A549 (cell line): ENCODE results near the gene SMARCA4. TPM values are rescaled to one million over a fixed set of nuclear protein-coding genes. Genes with fewer than 3 reads are reported as not detected.
A peak's percentile ranks its signal among the peaks of the same experiment; 100 is the strongest.

Experiments used
- ATAC-seq, 2 experiments: fragments of 200-7000 bp in 1 of 2; fragments of >200 bp in 1 of 2; cut with Nextera tagmentation in 1 of 2; cut with Tn5 transposase in 1 of 2; 3 replicates each; pipeline versions ENCODE4 v1.8.0 to v1.9.1; 2018 to 2020; ENCODE audit warnings: mild to moderate bottlenecking in 1 of 2, moderate library complexity in 1 of 2
- CTCF ChIA-PET: fragments of 300-600 bp; sonication (Branson Sonifier 250); formaldehyde crosslinking; extraction: SDS; loops from one replicate; lab custom pipeline; 2021; ENCODE audit warnings: antibody characterized with exemption, inconsistent platforms; lab: Yijun Ruan, JAX
- POLR2A ChIA-PET: fragments of 350-600 bp; formaldehyde crosslinking; extraction: SDS; loops from one replicate; lab custom pipeline; 2021; ENCODE audit warnings: antibody characterized with exemption, inconsistent platforms; lab: Yijun Ruan, JAX
- DNase-seq, 2 experiments: peaks; one replicate each; pipeline versions ENCODE4 v3.0.0 to v3.0.0-alpha.2; 2011 to 2016; ENCODE audit warnings: low read depth in 1 of 2, low spot score in 1 of 2
- FAIRE-seq: peaks from 2 replicates; lab custom pipeline; 2011; peaks lifted over from hg19 to GRCh38; lab: Jason Lieb, UNC
- H3K27ac ChIP-seq, 2 experiments: fragments of >200 bp; sonication (Bioruptor Twin); formaldehyde crosslinking; 3 replicates each; pipeline ENCODE4 v1.5.1; 2016 to 2017
- H3K4me1 ChIP-seq: fragments of >200 bp; sonication (Bioruptor Twin); formaldehyde crosslinking; 3 replicates; pipeline ENCODE4 v1.6.1; 2016
- H3K4me2 ChIP-seq: fragments of >200 bp; sonication (Bioruptor Twin); formaldehyde crosslinking; 3 replicates; pipeline ENCODE4 v1.6.1; 2016
- H3K4me3 ChIP-seq: fragments of >200 bp; sonication (Bioruptor Twin); formaldehyde crosslinking; 3 replicates; pipeline ENCODE4 v1.5.1; 2016
- H3K9me3 ChIP-seq: fragments of >200 bp; sonication (Bioruptor Twin); formaldehyde crosslinking; 3 replicates; pipeline ENCODE4 v1.6.1; 2016
- BHLHE40 ChIP-seq: IDR thresholded peaks from 2 replicates; pipeline ENCODE4 v1.6.1; 2012; ENCODE audit warnings: low read depth, low read length, inconsistent platforms
- CEBPB ChIP-seq, 2 experiments: fragments of >200 bp in 1 of 2; sonication (Bioruptor Twin) in 1 of 2; formaldehyde crosslinking in 1 of 2; IDR thresholded peaks; 2 replicates each; pipeline ENCODE4 v1.6.1; 2012 to 2016
- CHD4 ChIP-seq: fragments of 200-600 bp; sonication (generic); IDR thresholded peaks from 2 replicates; pipeline ENCODE4 v1.6.1; 2016; ENCODE audit warnings: antibody characterized with exemption, mild to moderate bottlenecking, borderline replicate concordance
- EHF ChIP-seq: fragments of 250-450 bp; sonication (Bioruptor Pico); IDR thresholded peaks from 2 replicates; pipeline ENCODE4 v1.5.0; 2020; ENCODE audit warnings: mild to moderate bottlenecking
- FOSL2 ChIP-seq, 2 experiments: fragments of 450-650 bp in 1 of 2; fragments of >200 bp in 1 of 2; sonication (Bioruptor Twin) in 1 of 2; formaldehyde crosslinking; IDR thresholded peaks; 2 replicates each; pipeline versions ENCODE4 v1.5.0 to v1.6.1; 2016 to 2020; ENCODE audit warnings: mild to moderate bottlenecking in 1 of 2, moderate library complexity in 1 of 2
- HDAC2 ChIP-seq: fragments of 200-600 bp; sonication (generic); IDR thresholded peaks from 2 replicates; pipeline ENCODE4 v1.6.1; 2016
- HOXA7 ChIP-seq: fragments of 250-450 bp; sonication (Bioruptor Pico); IDR thresholded peaks from 2 replicates; pipeline ENCODE4 v1.5.0; 2020; ENCODE audit warnings: mild to moderate bottlenecking, moderate library complexity
- HOXB13 ChIP-seq: fragments of 250-450 bp; sonication (Bioruptor Pico); IDR thresholded peaks from 2 replicates; pipeline ENCODE4 v1.5.0; 2020; ENCODE audit warnings: low read depth, mild to moderate bottlenecking, moderate library complexity
- MYC ChIP-seq: IDR thresholded peaks from 2 replicates; pipeline ENCODE4 v1.6.1; 2012; ENCODE audit warnings: mild to moderate bottlenecking, inconsistent platforms, low read length, improper control_type of control experiment, borderline replicate concordance
- NPAS2 ChIP-seq: fragments of 250-450 bp; sonication (Bioruptor Pico); IDR thresholded peaks from 2 replicates; pipeline ENCODE4 v1.8.0; 2022; ENCODE audit warnings: mild to moderate bottlenecking, moderate library complexity, borderline replicate concordance
- PHF8 ChIP-seq: fragments of 200-600 bp; sonication (generic); IDR thresholded peaks from 2 replicates; pipeline ENCODE4 v1.6.1; 2016; ENCODE audit warnings: low read depth, mild to moderate bottlenecking, antibody characterized with exemption, moderate library complexity, borderline replicate concordance
- POLR2A ChIP-seq: IDR thresholded peaks from 2 replicates; pipeline ENCODE4 v1.6.1; 2012; ENCODE audit warnings: mild to moderate bottlenecking, low read length
- RAD21 ChIP-seq, 2 experiments: fragments of >200 bp in 1 of 2; sonication (Bioruptor Twin) in 1 of 2; formaldehyde crosslinking in 1 of 2; IDR thresholded peaks in 1 of 2; conservative IDR thresholded peaks in 1 of 2; 2 replicates in 1 of 2; 3 replicates in 1 of 2; pipeline ENCODE4 v1.6.1; 2012 to 2018; ENCODE audit warnings: inconsistent platforms in 1 of 2
- RFX5 ChIP-seq: fragments of 450-650 bp; IDR thresholded peaks from 2 replicates; pipeline ENCODE4 v1.7.1; 2014; ENCODE audit warnings: antibody characterized with exemption, mild to moderate bottlenecking, moderate library complexity
- RNF2 ChIP-seq: fragments of 200-600 bp; sonication (generic); IDR thresholded peaks from 2 replicates; pipeline ENCODE4 v1.6.1; 2016; ENCODE audit warnings: low read depth, mild to moderate bottlenecking, antibody characterized with exemption, moderate library complexity, borderline replicate concordance
- SREBF2 ChIP-seq: fragments of 450-650 bp; IDR thresholded peaks from 2 replicates; pipeline ENCODE4 v1.6.1; 2014; ENCODE audit warnings: mild to moderate bottlenecking, moderate library complexity
- TP53 ChIP-seq: fragments of 250-450 bp; sonication (Bioruptor Pico); IDR thresholded peaks from 2 replicates; pipeline ENCODE4 v1.5.0; 2021; ENCODE audit warnings: mild to moderate bottlenecking, moderate library complexity
- ZSCAN20 ChIP-seq: fragments of 250-450 bp; sonication (Bioruptor Pico); IDR thresholded peaks from 2 replicates; pipeline ENCODE4 v1.8.0; 2022; ENCODE audit warnings: mild to moderate bottlenecking, moderate library complexity
- WGBS: methylation state at CpG from one replicate; pipeline ENCODE4 v1.1.6; 2017; ENCODE audit errors: missing lambda C conversion rate; 5-methylcytosine and 5-hydroxymethylcytosine counted together
- polyA plus RNA-seq, 4 experiments: library from polyadenylated mRNA; depleted of rRNA in 3 of 4; stranded (reverse); fragments of >200 nt; fragmentation: RNase III in 1 of 4; extraction: RNeasy Plus Mini Kit Qiagen cat#74134 plus additional on column Dnase treatment in 1 of 4; gene quantifications; 2 replicates in 3 of 4; 3 replicates in 1 of 4; pipeline ENCODE4 v1.2.3, GENCODE V29; 2011 to 2017
- TF ChIP-seq, protein P1 (sequence below): fragments of 250-450 bp; sonication (Bioruptor Pico); IDR thresholded peaks from 2 replicates; pipeline ENCODE4 v1.5.0; 2021; ENCODE audit warnings: mild to moderate bottlenecking, moderate library complexity, borderline replicate concordance
- TF ChIP-seq, protein P2 (sequence below): fragments of 450-650 bp; IDR thresholded peaks from 2 replicates; pipeline ENCODE4 v1.6.1; 2014; ENCODE audit warnings: antibody characterized with exemption
- TF ChIP-seq, protein P3 (sequence below): fragments of >200 bp; sonication (Bioruptor Twin); formaldehyde crosslinking; IDR thresholded peaks from 2 replicates; pipeline ENCODE4 v1.6.1; 2016

SMARCA4 gene
- polyA plus RNA-seq, 2 of the 4 experiments (the other 2 are of a cell fraction) = 8.1 to 11.9 TPM

- TF ChIP-seq HOXA7 (CRISPR knock-in tag) (no peak), RNF2 (no peak), CHD4 (no peak), FOSL2 (IDR thresholded peaks at IDR 0.05) (no peak), FOSL2 (CRISPR knock-in tag; IDR thresholded peaks at IDR 0.05) (no peak)
- TF ChIP-seq, protein P1, sequence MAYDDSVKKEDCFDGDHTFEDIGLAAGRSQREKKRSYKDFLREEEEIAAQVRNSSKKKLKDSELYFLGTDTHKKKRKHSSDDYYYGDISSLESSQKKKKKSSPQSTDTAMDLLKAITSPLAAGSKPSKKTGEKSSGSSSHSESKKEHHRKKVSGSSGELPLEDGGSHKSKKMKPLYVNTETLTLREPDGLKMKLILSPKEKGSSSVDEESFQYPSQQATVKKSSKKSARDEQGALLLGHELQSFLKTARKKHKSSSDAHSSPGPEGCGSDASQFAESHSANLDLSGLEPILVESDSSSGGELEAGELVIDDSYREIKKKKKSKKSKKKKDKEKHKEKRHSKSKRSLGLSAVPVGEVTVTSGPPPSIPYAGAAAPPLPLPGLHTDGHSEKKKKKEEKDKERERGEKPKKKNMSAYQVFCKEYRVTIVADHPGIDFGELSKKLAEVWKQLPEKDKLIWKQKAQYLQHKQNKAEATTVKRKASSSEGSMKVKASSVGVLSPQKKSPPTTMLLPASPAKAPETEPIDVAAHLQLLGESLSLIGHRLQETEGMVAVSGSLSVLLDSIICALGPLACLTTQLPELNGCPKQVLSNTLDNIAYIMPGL = no peak
These were observed 47.0 kb upstream of the SMARCA4 start (continued) for GRCh38 chr19:10913716-10914340.

DNA sequence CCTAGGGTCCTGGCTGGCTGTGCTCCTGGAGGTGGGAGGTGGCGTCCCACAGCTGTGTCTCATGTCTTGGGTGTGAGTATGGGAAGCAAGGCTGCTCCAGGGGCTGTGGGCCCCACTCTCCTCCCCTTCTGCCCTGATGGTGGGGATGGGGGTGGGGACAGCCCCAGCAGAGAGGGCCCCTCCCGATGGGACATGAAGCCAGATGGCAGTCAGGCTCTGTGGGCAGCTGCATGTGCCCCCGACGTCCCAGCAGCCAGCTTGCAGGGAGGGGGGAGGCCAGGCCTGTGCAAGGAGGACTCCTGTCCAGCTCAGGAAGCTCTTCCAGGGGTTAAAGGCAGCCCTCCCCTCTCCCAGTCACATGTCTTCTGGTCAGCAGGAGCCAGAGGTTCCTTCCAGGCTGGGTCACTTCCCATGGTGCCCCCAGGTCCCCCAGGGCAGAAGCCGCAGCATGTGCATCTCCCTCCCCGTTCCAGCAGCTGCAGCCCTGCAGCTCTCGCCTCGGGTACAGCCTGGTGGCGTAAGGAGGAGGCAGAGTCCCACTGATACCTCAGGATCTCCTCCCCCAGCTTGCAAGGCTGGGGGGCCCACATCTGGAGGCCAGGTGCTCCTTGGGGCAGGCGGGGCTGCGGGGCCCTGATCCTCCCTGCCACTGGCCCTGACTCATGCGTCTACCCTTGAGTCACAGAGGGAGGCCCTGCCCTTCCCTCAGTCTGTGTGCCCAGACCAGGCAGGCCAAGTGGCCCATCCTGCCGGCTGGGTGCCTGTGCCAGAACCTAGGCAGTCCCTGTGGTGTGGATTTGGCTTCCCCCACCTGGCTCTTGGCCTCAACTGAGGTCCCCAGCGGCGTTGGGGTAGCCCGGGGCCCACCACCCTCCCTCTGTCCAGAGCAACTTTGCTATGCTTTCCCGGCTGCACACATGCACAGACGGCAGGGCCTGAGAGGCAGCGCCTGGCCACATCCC, 45.4 kb upstream of the SMARCA4 start:
- FAIRE-seq (no peak), DNase-seq (no peak), ATAC-seq (peak; percentile 83 to 87)
- Histone ChIP-seq H3K27ac (peak overlapping the region in 1 of 2 experiments; percentile 63; a peak in 3 of 6 replicates), H3K4me1 (peaks cover 7% of the 10 kb centered on the region; the same call in 2 of the 3 replicates), H3K4me2 (peak overlapping the region; percentile 26; the same call in 1 of the 3 replicates), H3K9me3 (no peaks in the 10 kb centered on the region), H3K4me3 (no peak overlapping the region)
- ChIA-PET POLR2A (no interaction called here), CTCF (interaction anchor here (1.4 kb wide), 1 partner anchor 44 kb away, joined by 3 read pairs; no protein-coding TSS in a partner anchor)
- WGBS = 65% methylated on average over 12 of the region's 19 CpGs
- TF ChIP-seq POLR2A = no peak
- TF ChIP-seq, protein P2, sequence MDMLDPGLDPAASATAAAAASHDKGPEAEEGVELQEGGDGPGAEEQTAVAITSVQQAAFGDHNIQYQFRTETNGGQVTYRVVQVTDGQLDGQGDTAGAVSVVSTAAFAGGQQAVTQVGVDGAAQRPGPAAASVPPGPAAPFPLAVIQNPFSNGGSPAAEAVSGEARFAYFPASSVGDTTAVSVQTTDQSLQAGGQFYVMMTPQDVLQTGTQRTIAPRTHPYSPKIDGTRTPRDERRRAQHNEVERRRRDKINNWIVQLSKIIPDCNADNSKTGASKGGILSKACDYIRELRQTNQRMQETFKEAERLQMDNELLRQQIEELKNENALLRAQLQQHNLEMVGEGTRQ = no peak
- TF ChIP-seq PHF8 = no peak
- no peak for TF ChIP-seq ZSCAN20 (CRISPR knock-in tag)
- TF ChIP-seq SREBF2 = no peak
- TF ChIP-seq TP53 (CRISPR knock-in tag) = no peak
- TF ChIP-seq FOSL2 (IDR thresholded peaks at IDR 0.05) = no peak
- TF ChIP-seq FOSL2 (CRISPR knock-in tag; IDR thresholded peaks at IDR 0.05) = no peak

DNA sequence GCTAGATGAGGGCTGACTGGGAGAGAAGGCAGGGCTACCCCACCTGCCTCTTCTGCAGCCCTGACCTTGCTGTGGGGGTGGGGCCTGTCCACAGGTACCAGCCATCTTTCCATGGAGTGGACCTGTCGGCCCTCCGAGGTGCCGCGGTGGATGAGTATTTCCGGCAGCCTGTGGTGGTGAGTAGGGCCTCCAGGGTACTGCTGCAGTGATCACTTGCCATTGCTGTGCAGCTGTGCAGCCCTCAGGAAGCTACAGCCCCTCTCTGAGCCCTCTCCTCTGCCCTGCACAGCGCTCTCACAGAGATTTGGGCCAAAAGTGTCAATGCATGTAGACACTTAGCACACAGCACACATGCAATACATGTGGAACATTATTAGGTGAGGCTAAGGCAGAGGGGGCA, 44.2 kb upstream of the SMARCA4 start:
- ChIA-PET POLR2A (no interaction called here), CTCF (no interaction called here)
- 72% methylated on average over 4 of the region's 6 CpGs for WGBS
- Histone ChIP-seq H3K27ac (no peak overlapping the region), H3K9me3 (no peaks in the 10 kb centered on the region), H3K4me3 (no peak overlapping the region), H3K4me1 (peaks cover 7% of the 10 kb centered on the region; the same call in 2 of the 3 replicates), H3K4me2 (no peak overlapping the region)
- ATAC-seq (no peak), DNase-seq (no peak), FAIRE-seq (no peak)
- no peak for TF ChIP-seq RAD21 (conservative IDR thresholded peaks at IDR 0.05 in 1 of 2, IDR thresholded peaks at IDR 0.05 in 1 of 2)
- TF ChIP-seq CEBPB (IDR thresholded peaks at IDR 0.05) = no peak
- TF ChIP-seq BHLHE40 = no peak
- no peak for TF ChIP-seq CHD4
- no peak for TF ChIP-seq EHF
- no peak for TF ChIP-seq POLR2A
- no peak for TF ChIP-seq MYC
- TF ChIP-seq HOXA7 (CRISPR knock-in tag) = no peak
- TF ChIP-seq NPAS2 (CRISPR knock-in tag) = no peak
- TF ChIP-seq RFX5 = no peak
- no peak for TF ChIP-seq HDAC2
- no peak for TF ChIP-seq HOXB13 (CRISPR knock-in tag)
- TF ChIP-seq TP53 (CRISPR knock-in tag) = no peak
- TF ChIP-seq, protein P3, sequence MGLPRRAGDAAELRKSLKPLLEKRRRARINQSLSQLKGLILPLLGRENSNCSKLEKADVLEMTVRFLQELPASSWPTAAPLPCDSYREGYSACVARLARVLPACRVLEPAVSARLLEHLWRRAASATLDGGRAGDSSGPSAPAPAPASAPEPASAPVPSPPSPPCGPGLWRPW = no peak
